ENCODE results near the gene SELENOK.

GRCh38 chr3:53835257-53835656 is 56.4 kb downstream of the SELENOK start:
- no peak for TF ChIP-seq CTCF (conservative IDR thresholded peaks at IDR 0.05)
- TF ChIP-seq EZH2 (IDR thresholded peaks at IDR 0.05; ENCODE audit: low read depth): no peak
